Brain pericyte (primary cell): ENCODE data around the gene SEMA4C.
A peak's percentile ranks its signal among the peaks of the same experiment; 100 is the strongest.

Experiments
- DNase-seq: peaks from one replicate; pipeline ENCODE4 v3.0.0-alpha.2; 2012; ENCODE audit warnings: low read depth, low spot score

SEMA4C gene

GRCh38 chr2:96819876-96820511 lies 49.9 kb downstream of the SEMA4C start:
- no peak for DNase-seq

DNA sequence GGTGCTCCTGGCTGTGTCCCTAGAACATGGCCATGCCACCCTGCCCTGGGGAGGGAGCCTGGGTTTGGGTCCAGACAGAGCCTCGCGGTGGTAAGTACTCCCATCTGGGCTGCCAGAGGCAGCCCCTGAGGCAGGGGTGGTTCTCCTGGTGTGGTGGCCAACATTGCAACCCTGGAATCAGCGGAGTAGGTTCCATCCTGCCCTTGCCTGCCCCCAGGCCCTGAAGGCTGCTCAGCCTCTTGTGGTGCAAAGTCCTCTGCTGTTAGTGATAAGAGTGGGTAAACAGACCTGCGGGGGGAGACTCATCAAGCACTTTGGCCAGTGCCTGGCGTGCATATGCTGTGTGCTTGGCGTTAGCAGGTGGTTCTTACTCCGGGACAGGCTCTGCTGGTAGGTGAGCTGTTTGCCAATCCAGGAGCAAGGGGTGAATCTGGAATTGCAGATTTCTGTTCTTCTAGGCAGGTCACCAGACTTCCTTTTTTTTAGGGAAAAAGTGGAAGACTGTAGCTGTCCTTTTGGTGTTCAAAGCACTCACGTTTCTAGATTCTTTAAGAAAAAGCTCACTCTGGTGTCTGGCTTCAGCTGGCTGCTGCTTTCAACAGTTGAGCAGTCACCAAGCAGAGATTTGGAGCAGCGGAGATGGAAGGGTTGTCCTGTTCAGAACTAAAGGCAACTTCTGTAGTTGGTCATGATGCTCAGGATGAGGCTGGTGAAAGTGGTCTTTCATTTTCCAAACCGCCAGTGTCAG lies 50.6 kb downstream of the SEMA4C start:
- no peak for DNase-seq

- no peak for DNase-seq
Observed at GRCh38 chr2:96817882-96818281, 52.0 kb downstream of the SEMA4C start.

- no peak for DNase-seq
Observed at GRCh38 chr2:96816836-96817702, 52.8 kb downstream of the SEMA4C start.

DNA sequence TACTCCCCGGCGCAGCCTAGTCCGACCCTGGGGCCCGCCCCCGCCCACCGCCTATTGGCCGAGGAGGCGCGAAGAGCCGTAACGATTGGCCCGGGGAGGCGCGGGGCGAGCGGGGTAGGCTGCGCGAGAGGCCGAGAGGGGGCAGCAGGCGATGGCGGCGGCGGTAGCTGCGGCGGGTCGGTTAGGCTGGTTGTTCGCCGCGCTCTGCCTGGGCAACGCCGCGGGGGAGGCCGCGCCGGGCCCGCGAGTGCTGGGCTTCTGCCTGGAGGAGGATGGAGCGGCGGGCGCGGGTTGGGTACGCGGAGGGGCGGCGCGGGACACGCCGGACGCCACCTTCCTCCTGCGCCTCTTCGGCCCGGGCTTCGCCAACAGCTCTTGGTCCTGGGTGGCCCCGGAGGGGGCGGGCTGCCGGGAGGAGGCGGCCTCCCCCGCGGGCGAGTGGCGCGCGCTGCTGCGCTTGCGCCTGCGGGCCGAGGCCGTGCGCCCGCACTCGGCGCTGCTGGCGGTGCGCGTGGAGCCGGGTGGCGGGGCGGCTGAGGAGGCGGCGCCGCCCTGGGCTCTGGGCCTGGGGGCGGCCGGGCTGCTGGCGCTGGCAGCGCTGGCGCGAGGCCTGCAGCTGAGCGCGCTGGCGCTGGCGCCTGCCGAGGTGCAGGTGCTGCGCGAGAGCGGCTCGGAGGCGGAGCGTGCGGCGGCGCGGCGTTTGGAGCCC lies 53.6 kb downstream of the SEMA4C start, which contains the start of gene CNNM3:
TSS of gene CNNM3 (plus strand) at position 142 of the 709 bp plus-strand sequence. CDS start at position 152, 10 bp downstream.
- DNase-seq, result peak; percentile 73

- no peak for DNase-seq
Observed at GRCh38 chr2:96815326-96816126, 54.4 kb downstream of the SEMA4C start.

DNA sequence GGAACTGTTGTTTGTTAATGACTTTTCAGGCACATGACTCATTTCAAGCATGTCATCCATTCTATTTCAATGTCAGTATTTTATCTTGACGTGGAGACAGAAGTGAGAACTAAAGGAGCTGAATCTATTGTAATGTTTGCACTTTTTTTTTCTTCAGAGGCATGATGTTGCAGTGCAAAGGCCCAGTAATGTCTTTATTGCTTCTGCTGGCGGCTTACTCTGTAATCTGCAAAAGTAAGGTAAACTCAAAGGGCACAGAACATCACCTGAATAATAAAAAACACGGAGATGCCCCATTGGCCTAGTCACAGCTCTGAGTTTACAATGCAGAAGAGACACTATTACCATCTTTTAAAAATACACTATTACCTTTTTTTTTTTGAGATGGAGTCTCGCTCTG lies 56.2 kb downstream of the SEMA4C start:
- DNase-seq, result no peak

GRCh38 chr2:96811917-96812316 lies 58.0 kb downstream of the SEMA4C start:
- no peak for DNase-seq

GRCh38 chr2:96810783-96811192 lies 59.1 kb downstream of the SEMA4C start:
- no peak for DNase-seq

DNA sequence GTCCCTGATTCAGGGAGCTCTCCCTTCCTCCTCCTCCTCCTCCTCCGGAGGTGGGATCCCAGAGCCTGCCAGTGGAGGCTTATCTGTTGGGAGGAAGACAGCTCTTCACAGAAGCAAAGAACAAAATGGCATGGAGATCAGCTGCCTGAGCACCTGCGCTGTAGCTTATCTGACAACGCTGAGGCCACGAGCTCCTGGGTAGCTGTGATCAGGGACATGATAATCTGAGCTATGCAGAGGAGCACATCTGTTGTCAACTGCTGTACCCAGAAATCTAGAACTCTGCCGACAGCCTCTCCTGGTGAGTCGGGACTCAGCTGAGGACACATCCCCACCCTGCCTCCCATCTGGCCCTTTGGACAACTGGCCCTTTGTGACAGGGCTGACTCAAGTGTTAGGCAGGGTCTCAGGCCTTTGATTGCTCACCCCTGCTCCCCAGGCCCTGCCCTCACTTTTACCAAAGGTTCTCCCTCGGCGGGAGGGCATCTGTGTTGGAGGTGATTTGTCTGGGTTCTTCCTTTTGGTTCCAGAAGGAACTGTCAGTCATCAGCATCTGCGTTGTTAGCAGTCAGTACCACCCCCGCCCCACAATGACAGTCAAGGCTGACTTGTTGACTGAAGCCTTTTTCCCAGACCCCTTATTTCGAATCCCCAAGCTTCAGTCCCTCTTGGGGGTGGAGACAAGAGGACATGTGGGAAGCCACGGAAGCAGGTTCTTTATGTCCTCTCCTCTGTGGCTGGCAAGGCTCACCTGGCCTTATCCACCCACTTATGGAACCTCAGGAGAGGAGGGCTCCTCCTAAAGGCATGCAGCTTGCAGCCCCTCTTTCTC lies 59.7 kb downstream of the SEMA4C start:
- DNase-seq, result no peak
